ENCODE measurements around the gene WDR35. TPM values are rescaled to one million over a fixed set of nuclear protein-coding genes. Genes with fewer than 3 reads are reported as not detected.

WDR35 gene
- total and polyA plus RNA-seq, 2 donors (not counting 3 experiments of a cell fraction or from before 2014, with no cell fraction given): 3.6 to 8.0 TPM

DNA sequence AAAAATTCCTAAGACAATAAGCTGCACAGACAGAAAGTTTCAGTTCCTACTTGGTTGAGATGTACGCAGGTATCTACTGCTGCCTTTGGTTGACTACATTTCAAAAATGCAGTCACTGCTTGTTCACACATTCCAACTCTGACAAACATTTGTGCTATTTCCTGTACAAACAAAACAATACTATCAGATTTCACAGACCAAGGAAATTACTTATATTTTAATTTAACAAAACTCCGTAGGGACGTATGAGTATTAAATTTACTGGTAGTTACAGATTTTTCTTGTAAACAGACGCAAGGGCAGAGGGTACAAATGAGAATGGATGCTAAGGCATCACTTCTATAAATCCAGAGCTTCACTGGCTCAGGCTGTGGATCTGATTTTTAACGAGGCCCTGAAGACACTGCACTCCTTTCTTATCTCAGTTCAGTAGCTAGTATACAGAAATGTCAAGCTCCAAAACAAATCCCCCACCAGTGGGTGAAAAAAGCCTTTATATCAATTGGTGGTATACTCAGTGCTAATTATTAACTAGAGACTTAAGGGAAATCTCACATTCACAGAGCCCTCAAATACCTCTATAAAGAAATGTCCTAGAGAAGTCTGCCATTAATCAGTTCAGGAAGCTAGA is 56.4 kb downstream of the WDR35 start:
- Histone ChIP-seq H4K20me1 (replicated peaks; ENCODE audit: control insufficient read depth, extremely low read depth, insufficient read depth, low read length) (no peaks in the 10 kb centered on the region), H3K9me1 (replicated peaks; ENCODE audit: control insufficient read depth, extremely low read depth, insufficient read depth, low read length) (no peaks in the 10 kb centered on the region), H3K27ac (ENCODE audit: insufficient read depth, low read depth, low read length) (peak overlapping the region; percentile 99), H3K4me1 (ENCODE audit: control insufficient read depth, extremely low read depth, insufficient read depth, low read length) (peaks cover 28% of the 10 kb centered on the region), H3K27me3 (ENCODE audit: control insufficient read depth in 2 of 2, insufficient read depth in 2 of 2, low read length in 2 of 2) (no peaks in the 10 kb centered on the region), H2AFZ (ENCODE audit: low read depth, low read length) (peak overlapping the region; percentile 27), H3K9me3 (replicated peaks; ENCODE audit: control insufficient read depth, insufficient read depth, low read length) (no peaks in the 10 kb centered on the region), H3K9ac (replicated peaks; ENCODE audit: extremely low read depth, insufficient read depth, low read length) (peak overlapping the region; percentile 95), H3K36me3 (ENCODE audit: control insufficient read depth in 2 of 2, extremely low read depth in 1 of 2, insufficient read depth in 2 of 2, low read length in 2 of 2) (peaks cover 3 to 7% of the 10 kb centered on the region in 2 experiments), H3K79me2 (ENCODE audit: control insufficient read depth, insufficient read depth, low read length) (no peaks in the 10 kb centered on the region), H3K4me3 (replicated peaks in 1 of 3; ENCODE audit: insufficient read depth in 1 of 3, low read depth in 1 of 3, low read length in 3 of 3) (peak overlapping the region in 2 of 3 experiments; percentile 7 to 66), H3K4me2 (ENCODE audit: insufficient read depth, low read length) (peak overlapping the region; percentile 96)
- TF ChIP-seq JUN (IDR thresholded peaks at IDR 0.05; ENCODE audit: borderline replicate concordance, insufficient read depth, insufficient read length, low read depth) (peak; percentile 81), MYC (IDR thresholded peaks at IDR 0.05; ENCODE audit: low read depth, low read length) (no peak), POLR2AphosphoS5 (IDR thresholded peaks at IDR 0.05; ENCODE audit: insufficient read depth, low read depth, low read length) (peak; percentile 68), POLR2A (IDR thresholded peaks at IDR 0.05; ENCODE audit: low read depth, low read length) (peak; percentile 74), GATA2 (IDR thresholded peaks at IDR 0.05; ENCODE audit: insufficient read depth, insufficient read length, low read depth, low read length) (peak; percentile 46), EZH2 (IDR thresholded peaks at IDR 0.05; ENCODE audit: borderline replicate concordance, low read depth, low read length, severe bottlenecking) (no peak), FOS (IDR thresholded peaks at IDR 0.05; ENCODE audit: borderline replicate concordance, insufficient read depth, low read length) (peak; percentile 50)
- TF ChIP-seq, protein P1, sequence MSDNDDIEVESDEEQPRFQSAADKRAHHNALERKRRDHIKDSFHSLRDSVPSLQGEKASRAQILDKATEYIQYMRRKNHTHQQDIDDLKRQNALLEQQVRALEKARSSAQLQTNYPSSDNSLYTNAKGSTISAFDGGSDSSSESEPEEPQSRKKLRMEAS (IDR thresholded peaks at IDR 0.05; ENCODE audit: insufficient read depth, insufficient read length): no peak
- TF ChIP-seq, protein P2, sequence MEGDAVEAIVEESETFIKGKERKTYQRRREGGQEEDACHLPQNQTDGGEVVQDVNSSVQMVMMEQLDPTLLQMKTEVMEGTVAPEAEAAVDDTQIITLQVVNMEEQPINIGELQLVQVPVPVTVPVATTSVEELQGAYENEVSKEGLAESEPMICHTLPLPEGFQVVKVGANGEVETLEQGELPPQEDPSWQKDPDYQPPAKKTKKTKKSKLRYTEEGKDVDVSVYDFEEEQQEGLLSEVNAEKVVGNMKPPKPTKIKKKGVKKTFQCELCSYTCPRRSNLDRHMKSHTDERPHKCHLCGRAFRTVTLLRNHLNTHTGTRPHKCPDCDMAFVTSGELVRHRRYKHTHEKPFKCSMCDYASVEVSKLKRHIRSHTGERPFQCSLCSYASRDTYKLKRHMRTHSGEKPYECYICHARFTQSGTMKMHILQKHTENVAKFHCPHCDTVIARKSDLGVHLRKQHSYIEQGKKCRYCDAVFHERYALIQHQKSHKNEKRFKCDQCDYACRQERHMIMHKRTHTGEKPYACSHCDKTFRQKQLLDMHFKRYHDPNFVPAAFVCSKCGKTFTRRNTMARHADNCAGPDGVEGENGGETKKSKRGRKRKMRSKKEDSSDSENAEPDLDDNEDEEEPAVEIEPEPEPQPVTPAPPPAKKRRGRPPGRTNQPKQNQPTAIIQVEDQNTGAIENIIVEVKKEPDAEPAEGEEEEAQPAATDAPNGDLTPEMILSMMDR (IDR thresholded peaks at IDR 0.05; ENCODE audit: extremely low read depth in 1 of 2, insufficient read depth in 1 of 2, low read depth in 1 of 2, low read length in 2 of 2): no peak
- CTCF ChIA-PET: interaction anchor here (0.8 to 1.9 kb wide), 12 partner anchors 9 to 583 kb away, joined by 3 to 7 read pairs (median 3); no protein-coding TSS in a partner anchor
- FAIRE-seq (no peak), DNase-seq (ENCODE audit: low read depth, low spot score) (peak; percentile 92)
- dilution Hi-C loops (cut with MboI; ENCODE audit: extremely low pct_ligation_motif_present, low sequenced_read_pairs): no loop called here
- intact Hi-C loops (cut with micrococcal nuclease): loop anchor here (1.0 kb wide), 3 partner anchors 32 to 70 kb away; partner anchors contain the start of gene TTC32
- BruUV-seq (replicated peaks): TSS peak; percentile 78
- POLR2A ChIA-PET: interaction anchor here (0.7 to 2.2 kb wide), 5 partner anchors 9 to 663 kb away, joined by 3 to 7 read pairs (median 3); partner anchors contain the start of gene RHOB
